ENCODE data around the gene CEBPE. TPM values are rescaled to one million over a fixed set of nuclear protein-coding genes. Genes with fewer than 3 reads are reported as not detected.

Gene CEBPE
- total RNA-seq, 1 donor from 2014 or later = not detected

GRCh38 chr14:23125933-23126524 is 7.0 kb upstream of the CEBPE start:
- ATAC-seq (peak; percentile 32), DNase-seq (ENCODE audit: missing footprints) (no peak)
- intact Hi-C loops (cut with DNase I) = no loop called here

DNA sequence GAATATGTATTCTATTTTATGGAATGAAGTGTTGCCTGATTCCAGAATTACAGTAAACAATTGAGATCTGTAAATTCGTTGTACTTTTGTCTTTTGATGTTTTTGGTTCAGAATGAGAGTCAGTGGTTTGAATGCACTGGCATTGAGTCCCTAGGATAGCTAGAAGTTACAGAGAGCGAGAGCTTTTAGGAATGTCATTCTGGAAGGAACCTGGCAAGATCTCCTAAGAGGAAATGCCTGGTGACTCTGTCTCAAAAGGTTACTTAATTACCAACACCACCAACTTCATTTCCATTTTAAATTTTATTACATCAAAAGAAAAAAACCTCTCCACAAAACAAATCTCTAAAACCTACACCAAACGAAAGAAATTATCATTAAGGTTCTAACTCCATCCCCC is 6.0 kb upstream of the CEBPE start:
- no peak for ATAC-seq
- DNase-seq (ENCODE audit: missing footprints) = no peak
- intact Hi-C loops (cut with DNase I) = no loop called here

- DNase-seq (ENCODE audit: missing footprints) (no peak), ATAC-seq (no peak)
- intact Hi-C loops (cut with DNase I) = loop anchor here (5.0 kb wide), 1 partner anchor 173 kb away; no protein-coding TSS in a partner anchor
Measured at GRCh38 chr14:23124337-23124954, 5.4 kb upstream of the CEBPE start.

DNA sequence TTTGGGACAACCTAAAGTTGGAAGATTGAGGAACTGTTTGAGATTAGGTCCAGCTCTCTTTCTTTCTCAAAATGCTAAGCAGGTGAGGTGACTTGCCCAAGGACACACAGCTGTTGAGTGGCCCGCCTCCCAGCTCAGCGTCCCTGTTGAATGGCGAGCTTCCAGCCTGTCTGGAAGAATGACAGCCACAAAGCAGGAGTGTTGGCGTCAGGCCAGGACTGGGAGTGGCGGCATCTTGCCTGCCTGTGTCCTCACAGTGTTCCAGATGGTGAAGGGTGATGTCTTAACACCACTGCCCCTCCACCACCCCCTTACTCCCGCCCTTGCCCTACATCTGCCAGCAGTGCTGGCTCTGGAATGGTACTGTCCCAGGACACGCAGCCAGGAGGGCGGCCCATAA is 4.4 kb upstream of the CEBPE start:
- peak; percentile 73 for ATAC-seq
- intact Hi-C loops (cut with DNase I) = loop anchor here (5.0 kb wide), 1 partner anchor 174 kb away; no protein-coding TSS in a partner anchor
- peak; percentile 84 for DNase-seq (ENCODE audit: missing footprints)

GRCh38 chr14:23122086-23122485 is 3.0 kb upstream of the CEBPE start:
- intact Hi-C loops (cut with DNase I) = loop anchor here (5.0 kb wide), 1 partner anchor 175 kb away; no protein-coding TSS in a partner anchor
- no peak for DNase-seq (ENCODE audit: missing footprints)
- no peak for ATAC-seq

DNA sequence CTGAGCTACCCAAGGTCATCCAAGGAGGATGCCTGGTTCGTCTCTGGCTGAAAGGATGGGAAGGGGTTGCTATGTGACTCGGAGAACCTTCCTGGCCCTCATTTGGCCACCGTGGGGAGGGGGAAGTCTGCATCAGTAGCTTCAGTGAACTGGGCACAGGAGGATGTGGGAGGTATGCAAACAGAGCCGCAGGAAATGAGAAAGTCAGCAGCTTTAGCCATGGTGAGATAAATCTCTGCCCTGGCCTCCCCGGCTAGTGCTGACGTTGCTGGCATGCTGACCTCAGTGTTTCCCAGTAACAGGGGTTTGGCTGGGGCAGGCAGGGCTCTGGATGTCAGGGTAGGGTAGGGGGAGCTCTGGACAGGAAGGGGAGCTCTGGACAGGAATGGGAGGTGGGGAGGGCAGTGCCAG is 2.3 kb upstream of the CEBPE start:
- DNase-seq (ENCODE audit: missing footprints) (no peak), ATAC-seq (peak; percentile 29)
- intact Hi-C loops (cut with DNase I) = loop anchor here (1.0 to 5.0 kb wide), 4 partner anchors 33 to 176 kb away; partner anchors contain the start of gene SLC7A8

DNA sequence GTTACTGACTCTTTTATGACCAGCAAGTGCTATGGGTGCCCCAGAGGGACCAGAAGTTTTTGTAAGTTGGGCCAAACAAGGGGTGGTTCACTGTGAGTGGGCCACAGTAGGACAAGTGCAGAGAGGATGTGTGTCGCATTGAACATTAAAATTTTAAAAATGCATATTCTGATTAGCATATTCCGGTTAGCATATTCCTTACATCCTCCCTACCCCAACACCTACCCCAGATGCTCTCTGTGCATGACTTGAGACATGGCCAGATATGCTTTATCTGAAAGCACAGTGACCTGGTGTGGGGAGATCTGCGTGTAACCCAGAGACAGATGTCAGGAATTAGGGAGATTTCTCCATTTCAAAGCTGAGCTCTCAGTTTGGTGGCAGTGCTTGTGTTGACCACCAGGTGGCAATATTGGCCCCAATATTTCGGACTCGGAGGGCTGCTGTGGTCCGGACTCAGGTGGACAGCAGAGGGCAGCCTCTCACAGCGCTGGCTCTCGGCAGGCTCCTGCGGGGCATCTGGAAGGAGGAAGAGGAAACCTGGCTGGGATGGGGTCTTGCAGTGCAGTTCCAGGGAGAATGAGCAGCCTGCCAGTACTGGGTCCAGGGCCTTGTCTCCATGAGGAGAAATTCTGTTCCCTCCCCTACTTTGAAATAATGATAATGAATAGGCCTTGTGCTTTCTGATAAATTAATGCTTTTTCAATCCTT is 1.6 kb upstream of the CEBPE start:
- ATAC-seq (peak; percentile 81), DNase-seq (ENCODE audit: missing footprints) (peak; percentile 93)
- intact Hi-C loops (cut with DNase I) = loop anchor here (1.0 to 5.0 kb wide), 4 partner anchors 34 to 177 kb away; partner anchors contain the start of gene SLC7A8

DNA sequence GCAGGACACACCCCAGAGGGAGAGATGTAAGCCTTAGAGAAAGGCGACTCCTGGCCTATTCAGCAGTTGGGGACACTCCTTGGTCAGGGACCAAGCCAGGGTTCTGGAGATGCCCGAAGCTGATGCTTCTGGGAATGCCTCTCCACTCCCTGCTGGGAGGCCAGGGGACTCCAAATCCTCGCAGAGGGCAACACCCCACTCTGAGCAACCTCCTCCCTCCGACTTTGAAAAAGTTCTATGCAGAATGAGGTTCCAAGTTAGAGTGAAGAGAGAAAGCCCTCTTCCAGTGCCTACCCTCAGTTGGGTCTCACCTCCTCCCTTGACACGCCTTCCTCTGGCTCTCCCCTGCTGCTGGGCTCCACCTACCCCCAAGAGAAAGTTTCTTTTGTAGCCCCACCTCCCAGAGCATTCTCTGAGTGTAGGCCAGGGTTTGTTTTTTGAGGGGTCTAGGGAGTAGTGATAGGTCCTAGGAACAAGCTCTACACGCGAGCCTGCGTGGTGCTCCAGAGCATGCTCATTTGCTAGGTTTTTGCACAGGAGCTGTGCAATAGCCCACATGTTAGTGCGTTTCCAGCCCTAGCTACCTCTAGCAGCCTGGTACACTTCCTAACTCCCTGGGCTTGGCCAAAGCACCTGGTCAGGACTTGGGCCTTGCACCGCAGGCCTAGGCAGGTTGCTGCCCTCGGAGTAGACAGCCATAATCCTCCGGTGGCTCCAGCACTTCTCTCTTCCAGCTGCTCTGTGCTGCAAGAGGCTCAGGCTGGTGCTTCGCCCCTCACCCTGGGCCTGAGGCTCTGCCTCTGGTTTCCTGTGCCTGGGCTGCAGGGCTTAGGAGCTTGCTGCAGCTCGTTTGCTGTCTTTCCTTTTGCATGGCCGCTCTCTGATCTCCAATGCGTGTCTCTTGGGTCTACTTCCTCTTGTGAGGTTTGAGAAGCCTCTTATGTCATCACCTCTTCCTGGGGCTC is 590 bp upstream of the CEBPE start:
- DNase-seq (ENCODE audit: missing footprints) (peak; percentile 68), ATAC-seq (no peak)
- intact Hi-C loops (cut with DNase I) = loop anchor here (2.0 to 5.0 kb wide), 2 partner anchors 35 to 178 kb away; no protein-coding TSS in a partner anchor

DNA sequence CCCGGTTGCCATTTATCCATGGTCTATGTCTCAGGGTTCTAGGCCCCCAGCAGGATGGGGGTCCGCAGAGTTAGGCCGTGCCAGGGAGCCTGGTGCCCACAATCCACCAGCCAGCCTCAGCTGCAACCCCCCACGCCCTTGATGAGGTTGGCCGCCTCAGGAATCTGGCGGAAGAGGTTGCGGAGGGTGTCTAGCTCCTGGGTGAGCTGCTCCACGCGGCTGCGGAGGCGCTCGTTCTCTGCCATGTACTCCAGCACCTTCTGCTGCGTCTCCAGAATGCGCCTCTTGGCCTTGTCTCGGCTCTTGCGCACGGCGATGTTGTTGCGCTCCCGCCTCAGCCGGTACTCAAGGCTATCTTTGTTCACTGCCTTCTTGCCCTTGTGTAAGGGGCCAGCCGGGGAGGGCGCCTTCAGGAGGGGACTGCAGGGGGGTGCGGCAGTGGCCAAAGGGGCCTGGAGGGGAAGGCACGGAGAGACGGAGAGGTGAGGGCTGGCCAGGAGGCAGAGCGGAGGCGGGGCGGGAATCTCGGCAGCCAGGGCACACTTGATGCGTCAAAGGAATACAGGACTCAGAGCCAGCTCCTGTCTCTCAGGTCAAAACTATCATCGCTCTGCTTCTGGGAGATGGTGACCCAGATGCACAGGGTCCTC is 1.6 kb downstream of the CEBPE start:
- intact Hi-C loops (cut with DNase I) = no loop called here
- ATAC-seq (no peak), DNase-seq (ENCODE audit: missing footprints) (peak; percentile 79)

DNA sequence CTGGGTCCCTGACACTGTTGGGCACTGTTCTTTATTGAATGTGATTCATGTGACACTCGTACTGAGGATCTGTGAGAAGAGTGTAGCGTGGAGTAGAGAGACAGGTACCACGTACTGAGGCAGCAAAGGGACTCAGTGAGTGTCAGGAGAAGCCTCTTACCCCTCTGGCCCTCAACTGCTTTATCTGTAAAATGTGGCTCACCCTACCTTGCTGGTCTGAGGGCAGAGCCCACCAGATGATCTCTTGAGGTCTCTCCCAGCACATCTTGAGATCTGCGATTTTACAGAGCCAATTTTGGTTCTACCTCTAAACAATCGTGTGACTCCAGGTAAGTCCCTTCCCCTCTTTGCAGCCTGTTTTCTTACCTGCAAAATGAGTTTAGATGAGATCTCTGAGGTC is 3.1 kb downstream of the CEBPE start:
- intact Hi-C loops (cut with DNase I) = no loop called here
- ATAC-seq (no peak), DNase-seq (ENCODE audit: missing footprints) (no peak)

- intact Hi-C loops (cut with DNase I) = no loop called here
- DNase-seq (ENCODE audit: missing footprints) (no peak), ATAC-seq (no peak)
Measured at GRCh38 chr14:23115039-23115731, 3.9 kb downstream of the CEBPE start.

GRCh38 chr14:23114669-23115038 is 4.4 kb downstream of the CEBPE start:
- intact Hi-C loops (cut with DNase I) = no loop called here
- no peak for ATAC-seq
- no peak for DNase-seq (ENCODE audit: missing footprints)

DNA sequence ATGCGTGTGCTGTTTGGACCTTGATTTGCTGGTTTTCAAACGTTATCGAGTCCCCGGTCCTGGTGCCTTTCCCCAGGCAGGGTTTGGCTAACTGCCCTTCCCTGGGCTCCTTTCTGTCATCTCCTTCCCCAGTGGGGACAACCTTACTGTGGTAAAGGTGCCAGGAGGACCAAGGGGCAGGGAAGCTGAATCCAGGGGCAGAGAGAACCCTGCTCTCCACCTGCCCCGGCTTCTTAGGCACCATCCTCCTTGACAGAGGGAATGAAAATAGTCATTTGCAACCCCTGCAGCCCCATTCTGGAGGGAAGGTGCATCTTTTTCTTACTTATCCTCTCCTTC is 5.0 kb downstream of the CEBPE start:
- no peak for ATAC-seq
- intact Hi-C loops (cut with DNase I) = no loop called here

DNA sequence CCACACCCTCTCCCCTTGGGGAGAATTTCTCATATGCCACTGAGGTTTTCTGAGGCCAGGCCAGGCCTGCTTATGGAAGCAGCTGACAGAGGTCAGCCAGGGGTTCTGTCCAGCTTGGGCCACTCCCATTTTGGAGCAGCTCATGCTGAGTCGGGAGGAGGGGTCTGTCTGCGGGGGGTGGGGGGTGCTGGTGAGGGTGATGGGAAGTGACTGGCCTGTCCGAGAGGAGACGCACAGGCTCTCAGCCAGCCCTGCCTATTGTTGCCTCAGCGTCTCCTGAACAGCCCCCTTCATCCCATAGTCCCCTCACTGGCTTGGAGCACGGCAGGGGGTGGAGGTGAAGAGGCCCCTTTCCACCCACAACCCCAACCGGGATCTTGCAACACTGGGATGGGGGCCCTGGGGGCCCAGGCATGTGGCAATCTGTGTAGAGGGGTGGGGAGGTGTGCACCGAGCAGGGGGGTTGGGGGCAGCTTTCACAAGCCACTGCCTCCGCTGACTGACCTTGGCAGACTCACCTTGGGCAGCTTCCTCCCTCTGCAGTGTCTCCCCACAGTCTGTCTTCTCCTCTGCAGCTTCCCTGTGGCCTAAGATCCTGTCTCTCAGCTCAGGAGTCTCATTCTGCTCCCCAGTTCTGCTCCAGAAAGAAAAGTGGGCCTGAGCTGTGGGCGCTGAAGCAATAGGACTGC is 5.5 kb downstream of the CEBPE start:
- DNase-seq (ENCODE audit: missing footprints) = no peak
- intact Hi-C loops (cut with DNase I) = no loop called here

More for the DNA sequence above, 5.0 kb downstream of the CEBPE start:
- DNase-seq (ENCODE audit: missing footprints) = no peak

GRCh38 chr14:23112359-23113178 is 6.5 kb downstream of the CEBPE start:
- intact Hi-C loops (cut with DNase I) = no loop called here
- no peak for DNase-seq (ENCODE audit: missing footprints)
- ATAC-seq = peak; percentile 56

More for the DNA sequence above, 5.5 kb downstream of the CEBPE start:
- ATAC-seq = no peak

DNA sequence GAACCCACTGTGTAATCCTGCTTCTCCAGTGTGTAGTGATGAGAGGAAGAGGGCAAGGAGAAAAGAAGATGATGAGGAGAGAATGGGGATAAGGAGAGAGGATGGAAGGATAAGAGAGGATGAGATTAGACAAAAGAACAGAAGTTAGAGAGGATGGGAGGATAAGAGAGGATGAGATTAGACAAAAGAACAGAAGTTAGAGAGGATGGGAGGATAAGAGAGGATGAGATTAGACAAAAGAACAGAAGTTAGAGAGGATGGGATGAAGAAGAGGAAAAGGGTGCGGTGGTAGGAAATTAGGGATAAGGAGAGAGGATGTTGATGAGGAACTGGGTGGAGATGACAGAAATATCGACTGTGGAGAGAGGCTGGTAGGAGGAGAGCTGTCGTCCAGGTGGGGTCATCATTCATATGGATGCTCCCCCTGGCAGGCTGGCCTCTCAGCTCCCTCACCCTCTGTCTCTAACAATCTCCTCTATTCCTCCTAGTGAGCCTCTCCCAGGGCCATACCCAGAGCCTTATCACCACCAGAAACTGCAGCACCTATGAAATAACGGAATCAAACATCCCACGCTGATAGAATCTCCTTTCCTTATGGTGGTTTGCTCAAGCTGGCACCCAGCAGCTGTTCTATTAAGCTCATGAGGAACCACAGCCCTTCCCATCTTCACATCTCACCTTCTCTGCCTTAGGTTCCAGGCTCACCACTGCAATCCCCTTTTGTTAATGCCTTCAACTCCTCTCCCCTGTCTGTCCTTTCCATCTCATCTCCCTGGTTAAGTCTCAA is 8.3 kb downstream of the CEBPE start:
- DNase-seq (ENCODE audit: missing footprints) (no peak), ATAC-seq (no peak)
- intact Hi-C loops (cut with DNase I) = no loop called here

Measured in Right ventricle myocardium inferior (tissue), 1 donor.